Neural cell (in vitro differentiated cells): ENCODE measurements around the gene PSD2. TPM values are rescaled to one million over a fixed set of nuclear protein-coding genes. Genes with fewer than 3 reads are reported as not detected.

Experiments
- H2AFZ ChIP-seq: fragments of 200-600, 300-800 bp; sonication (generic), shearing (Covaris generic); 2 replicates; pipeline ENCODE4 v1.6.0; 2014; ENCODE audit warnings: low read depth, mild to moderate bottlenecking, antibody characterized with exemption, low read length, moderate library complexity
- H3F3A ChIP-seq: fragments of 200-600 bp; shearing (Covaris generic); 2 replicates; pipeline ENCODE4 v1.6.1; 2016; ENCODE audit warnings: mild to moderate bottlenecking, moderate library complexity, mixed read lengths, antibody characterized with exemption, low read length; ENCODE audit not compliant: insufficient read depth, poor library complexity, severe bottlenecking
- H3K27ac ChIP-seq: fragments of 200-600, 300-800 bp; sonication (generic), shearing (Covaris generic); 2 replicates; pipeline ENCODE4 v1.5.1; 2014; ENCODE audit warnings: mild to moderate bottlenecking, low read length, moderate library complexity
- H3K27me3 ChIP-seq: fragments of 300-800, 200-600 bp; sonication (generic), shearing (Covaris generic); 2 replicates; pipeline ENCODE4 v1.6.0; 2014; ENCODE audit warnings: mild to moderate bottlenecking, low read depth, low read length, moderate library complexity; ENCODE audit not compliant: insufficient read depth
- H3K36me3 ChIP-seq: fragments of 300-800, 200-600 bp; sonication (generic), shearing (Covaris generic); 2 replicates; pipeline ENCODE4 v1.5.1; 2014; ENCODE audit warnings: mild to moderate bottlenecking, antibody characterized with exemption, low read length, moderate library complexity; ENCODE audit not compliant: insufficient read depth
- H3K4me2 ChIP-seq: fragments of 300-800, 200-600 bp; sonication (generic), shearing (Covaris generic); 2 replicates; pipeline ENCODE4 v1.6.0; 2014; ENCODE audit warnings: mild to moderate bottlenecking, low read length
- H3K4me3 ChIP-seq: fragments of 300-800, 200-600 bp; sonication (generic), shearing (Covaris generic); 2 replicates; pipeline ENCODE4 v1.5.1; 2014; ENCODE audit warnings: mild to moderate bottlenecking, low read length, moderate library complexity
- H3K79me2 ChIP-seq: fragments of 200-600 bp; shearing (Covaris generic); replicated peaks from 2 replicates; pipeline ENCODE4 v1.6.0; 2014; ENCODE audit warnings: mild to moderate bottlenecking, low read length, moderate library complexity; ENCODE audit not compliant: insufficient read depth
- H3K9ac ChIP-seq: fragments of 300-800, 200-600 bp; sonication (generic), shearing (Covaris generic); 2 replicates; pipeline ENCODE4 v1.6.1; 2016; ENCODE audit warnings: mild to moderate bottlenecking, low read length, mixed read lengths
- H3K9me2 ChIP-seq: fragments of 200-600 bp; shearing (Covaris generic); 2 replicates; pipeline ENCODE4 v1.6.1; 2016; ENCODE audit warnings: mild to moderate bottlenecking, low read length, mixed read lengths; ENCODE audit not compliant: insufficient read depth
- H3K9me3 ChIP-seq: fragments of 200-600, 300-800 bp; sonication (generic), shearing (Covaris generic); 2 replicates; pipeline ENCODE4 v1.6.1; 2016; ENCODE audit warnings: mild to moderate bottlenecking, mixed run types, low read length, moderate library complexity, mixed read lengths
- H4K20me1 ChIP-seq: fragments of 200-600 bp; shearing (Covaris generic); 2 replicates; pipeline ENCODE4 v1.6.1; 2016; ENCODE audit warnings: mild to moderate bottlenecking, mixed run types; ENCODE audit not compliant: insufficient read depth
- EP300 ChIP-seq: fragments of 450-650 bp; conservative IDR thresholded peaks from 2 replicates; pipeline ENCODE4 v1.6.1; 2014; ENCODE audit warnings: antibody characterized with exemption, mild to moderate bottlenecking, moderate library complexity; ENCODE audit not compliant: poor library complexity, severe bottlenecking
- EZH2 ChIP-seq: fragments of 200-600, 300-800 bp; shearing (Covaris generic), sonication (generic); IDR thresholded peaks from 2 replicates; pipeline ENCODE4 v1.6.1; 2014; ENCODE audit warnings: antibody characterized with exemption, low read length, borderline replicate concordance, mild to moderate bottlenecking; ENCODE audit not compliant: insufficient read depth, poor library complexity, severe bottlenecking
- MXI1 ChIP-seq: fragments of 450-650 bp; conservative IDR thresholded peaks from 2 replicates; pipeline ENCODE4 v1.6.1; 2014; ENCODE audit warnings: antibody characterized with exemption, mild to moderate bottlenecking; ENCODE audit not compliant: poor library complexity, severe bottlenecking
- POLR2AphosphoS5 ChIP-seq: IDR thresholded peaks from 2 replicates; pipeline ENCODE4 v1.6.1; 2012
- RAD21 ChIP-seq: fragments of 450-650 bp; conservative IDR thresholded peaks from 2 replicates; pipeline ENCODE4 v1.6.1; 2014; ENCODE audit warnings: antibody characterized with exemption, mild to moderate bottlenecking, moderate library complexity
- SMC3 ChIP-seq: fragments of 450-650 bp; conservative IDR thresholded peaks from 2 replicates; pipeline ENCODE4 v1.6.1; 2014; ENCODE audit warnings: antibody characterized with exemption, mild to moderate bottlenecking, moderate library complexity; ENCODE audit not compliant: poor library complexity
- TAF1 ChIP-seq: IDR thresholded peaks from 2 replicates; pipeline ENCODE4 v1.6.1; 2012; ENCODE audit warnings: low read depth
- polyA plus RNA-seq: library from polyadenylated mRNA; depleted of rRNA; stranded (reverse); fragments of >200 nt; gene quantifications from 2 replicates; pipeline ENCODE4 v1.2.3, GENCODE V29; 2014
- TF ChIP-seq, protein P1 (sequence below): IDR thresholded peaks from 2 replicates; pipeline ENCODE4 v1.6.1; 2012; ENCODE audit warnings: borderline replicate concordance
- TF ChIP-seq, protein P2 (sequence below): fragments of 450-650 bp; IDR thresholded peaks from 2 replicates; pipeline ENCODE4 v1.5.1; 2014; ENCODE audit warnings: antibody characterized with exemption, mild to moderate bottlenecking, moderate library complexity; ENCODE audit not compliant: poor library complexity, severe bottlenecking

Gene PSD2
- polyA plus RNA-seq, 1 donor from 2014 or later = 33.4 TPM

DNA sequence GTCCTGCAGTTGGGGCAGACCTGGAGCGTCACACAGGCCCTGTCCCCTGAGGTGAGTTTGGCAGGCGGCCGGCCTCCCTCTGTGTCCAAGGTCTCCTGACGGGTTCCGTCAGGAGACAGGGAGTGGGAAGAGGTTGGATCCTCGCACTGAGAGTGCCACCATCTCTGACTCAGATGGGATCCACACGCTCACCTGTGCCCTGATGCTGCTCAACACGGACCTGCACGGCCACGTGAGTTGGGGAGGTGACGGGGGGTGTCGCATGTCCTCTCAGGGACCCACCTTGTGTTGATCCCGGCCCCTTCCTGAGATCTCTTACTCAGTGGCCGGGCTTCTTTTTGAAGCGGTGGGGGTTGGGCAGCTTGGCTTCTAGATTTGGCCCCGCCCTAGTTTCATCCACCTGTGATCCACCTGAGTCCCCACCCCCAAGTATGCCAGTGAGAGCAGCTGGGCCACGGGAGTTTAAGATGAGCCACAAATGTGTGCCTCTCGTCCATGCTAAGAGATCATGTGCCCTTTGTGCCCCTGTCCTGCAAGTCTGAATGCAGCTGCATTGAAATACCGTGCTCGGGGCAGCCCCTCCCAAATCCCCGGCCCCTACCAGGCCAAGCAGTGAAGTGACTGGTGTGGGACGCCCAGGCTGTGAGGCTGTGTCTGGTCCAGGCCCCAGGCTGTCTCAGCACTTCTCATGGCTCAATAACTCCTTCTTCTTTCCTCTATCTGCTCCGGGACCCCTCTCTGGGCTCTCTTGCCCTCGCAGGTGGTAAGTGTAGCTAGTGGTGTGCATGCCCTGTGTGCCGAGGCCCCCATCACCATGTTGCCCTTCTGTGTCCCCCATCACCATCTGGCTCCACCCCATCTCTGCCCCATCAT, 27.2 kb downstream of the PSD2 start:
- Histone ChIP-seq H3K4me2 (no peak overlapping the region), H3K9ac (no peak overlapping the region), H3K27ac (no peak overlapping the region), H3K9me2 (no peaks in the 10 kb centered on the region), H4K20me1 (no peaks in the 10 kb centered on the region), H3K9me3 (no peaks in the 10 kb centered on the region), H3K36me3 (peaks cover 5% of the 10 kb centered on the region), H2AFZ (no peak overlapping the region), H3F3A (no peaks in the 10 kb centered on the region), H3K27me3 (no peaks in the 10 kb centered on the region), H3K79me2 (no peaks in the 10 kb centered on the region), H3K4me3 (no peak overlapping the region)
- TF ChIP-seq, protein P1, sequence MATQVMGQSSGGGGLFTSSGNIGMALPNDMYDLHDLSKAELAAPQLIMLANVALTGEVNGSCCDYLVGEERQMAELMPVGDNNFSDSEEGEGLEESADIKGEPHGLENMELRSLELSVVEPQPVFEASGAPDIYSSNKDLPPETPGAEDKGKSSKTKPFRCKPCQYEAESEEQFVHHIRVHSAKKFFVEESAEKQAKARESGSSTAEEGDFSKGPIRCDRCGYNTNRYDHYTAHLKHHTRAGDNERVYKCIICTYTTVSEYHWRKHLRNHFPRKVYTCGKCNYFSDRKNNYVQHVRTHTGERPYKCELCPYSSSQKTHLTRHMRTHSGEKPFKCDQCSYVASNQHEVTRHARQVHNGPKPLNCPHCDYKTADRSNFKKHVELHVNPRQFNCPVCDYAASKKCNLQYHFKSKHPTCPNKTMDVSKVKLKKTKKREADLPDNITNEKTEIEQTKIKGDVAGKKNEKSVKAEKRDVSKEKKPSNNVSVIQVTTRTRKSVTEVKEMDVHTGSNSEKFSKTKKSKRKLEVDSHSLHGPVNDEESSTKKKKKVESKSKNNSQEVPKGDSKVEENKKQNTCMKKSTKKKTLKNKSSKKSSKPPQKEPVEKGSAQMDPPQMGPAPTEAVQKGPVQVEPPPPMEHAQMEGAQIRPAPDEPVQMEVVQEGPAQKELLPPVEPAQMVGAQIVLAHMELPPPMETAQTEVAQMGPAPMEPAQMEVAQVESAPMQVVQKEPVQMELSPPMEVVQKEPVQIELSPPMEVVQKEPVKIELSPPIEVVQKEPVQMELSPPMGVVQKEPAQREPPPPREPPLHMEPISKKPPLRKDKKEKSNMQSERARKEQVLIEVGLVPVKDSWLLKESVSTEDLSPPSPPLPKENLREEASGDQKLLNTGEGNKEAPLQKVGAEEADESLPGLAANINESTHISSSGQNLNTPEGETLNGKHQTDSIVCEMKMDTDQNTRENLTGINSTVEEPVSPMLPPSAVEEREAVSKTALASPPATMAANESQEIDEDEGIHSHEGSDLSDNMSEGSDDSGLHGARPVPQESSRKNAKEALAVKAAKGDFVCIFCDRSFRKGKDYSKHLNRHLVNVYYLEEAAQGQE = no peak
- TF ChIP-seq SMC3 (no peak), RAD21 (no peak), EZH2 (no peak), EP300 (no peak), POLR2AphosphoS5 (no peak), MXI1 (no peak), TAF1 (no peak)
- TF ChIP-seq, protein P2, sequence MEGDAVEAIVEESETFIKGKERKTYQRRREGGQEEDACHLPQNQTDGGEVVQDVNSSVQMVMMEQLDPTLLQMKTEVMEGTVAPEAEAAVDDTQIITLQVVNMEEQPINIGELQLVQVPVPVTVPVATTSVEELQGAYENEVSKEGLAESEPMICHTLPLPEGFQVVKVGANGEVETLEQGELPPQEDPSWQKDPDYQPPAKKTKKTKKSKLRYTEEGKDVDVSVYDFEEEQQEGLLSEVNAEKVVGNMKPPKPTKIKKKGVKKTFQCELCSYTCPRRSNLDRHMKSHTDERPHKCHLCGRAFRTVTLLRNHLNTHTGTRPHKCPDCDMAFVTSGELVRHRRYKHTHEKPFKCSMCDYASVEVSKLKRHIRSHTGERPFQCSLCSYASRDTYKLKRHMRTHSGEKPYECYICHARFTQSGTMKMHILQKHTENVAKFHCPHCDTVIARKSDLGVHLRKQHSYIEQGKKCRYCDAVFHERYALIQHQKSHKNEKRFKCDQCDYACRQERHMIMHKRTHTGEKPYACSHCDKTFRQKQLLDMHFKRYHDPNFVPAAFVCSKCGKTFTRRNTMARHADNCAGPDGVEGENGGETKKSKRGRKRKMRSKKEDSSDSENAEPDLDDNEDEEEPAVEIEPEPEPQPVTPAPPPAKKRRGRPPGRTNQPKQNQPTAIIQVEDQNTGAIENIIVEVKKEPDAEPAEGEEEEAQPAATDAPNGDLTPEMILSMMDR = no peak

DNA sequence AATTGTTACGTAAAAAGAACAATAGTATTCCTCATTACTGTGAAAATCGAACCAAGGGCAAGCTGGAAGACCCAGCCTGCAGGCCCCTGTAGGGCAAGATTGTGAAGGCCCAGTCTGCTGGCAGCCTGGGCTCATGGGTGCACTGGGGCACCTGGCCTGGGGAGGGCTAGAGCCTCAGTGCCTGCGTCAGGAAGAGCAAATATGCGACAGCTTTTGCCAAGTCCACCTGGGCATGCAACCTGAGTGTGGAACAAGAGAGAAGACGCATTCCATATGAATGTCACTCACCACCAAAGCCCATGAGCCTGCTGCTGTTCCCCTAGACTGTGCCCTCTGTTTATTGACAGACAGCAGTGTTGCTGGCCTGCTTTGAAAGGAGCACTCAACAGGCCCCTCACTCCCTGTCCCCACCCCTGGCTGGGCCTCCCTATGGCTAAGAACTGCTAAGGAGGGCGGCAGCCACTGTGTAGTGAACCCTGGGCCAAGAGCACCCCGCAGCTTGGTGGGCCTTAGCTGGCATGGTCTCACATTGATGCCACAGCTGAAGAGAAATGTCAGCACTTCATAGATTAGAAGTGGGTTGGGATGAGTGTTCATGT, 28.2 kb downstream of the PSD2 start:
- Histone ChIP-seq H3K27ac (no peak overlapping the region), H3K4me2 (no peak overlapping the region), H3K9ac (no peak overlapping the region), H3K27me3 (no peaks in the 10 kb centered on the region), H2AFZ (no peak overlapping the region), H3K9me3 (no peaks in the 10 kb centered on the region), H3K9me2 (no peaks in the 10 kb centered on the region), H3K36me3 (no peaks in the 10 kb centered on the region), H3F3A (no peaks in the 10 kb centered on the region), H3K4me3 (no peak overlapping the region), H4K20me1 (no peaks in the 10 kb centered on the region), H3K79me2 (no peaks in the 10 kb centered on the region)
- no peak for TF ChIP-seq MXI1
- TF ChIP-seq EZH2 = no peak
- no peak for TF ChIP-seq TAF1
- TF ChIP-seq, protein P1 = no peak
- TF ChIP-seq SMC3 = no peak
- TF ChIP-seq RAD21 = no peak
- no peak for TF ChIP-seq EP300
- no peak for TF ChIP-seq POLR2AphosphoS5
- TF ChIP-seq, protein P2 = no peak
